ENCODE measurements around the gene INHBE.
A peak's percentile ranks its signal among the peaks of the same experiment; 100 is the strongest.

INHBE gene

GRCh38 chr12:57485695-57486094 lies 30.6 kb downstream of the INHBE start:
- Histone ChIP-seq H3K9ac (ENCODE audit: low read depth, low read length) (no peak overlapping the region), H3K79me2 (ENCODE audit: insufficient read depth, low read length) (peaks cover 29% of the 10 kb centered on the region), H3K27ac (ENCODE audit: low read length) (no peak overlapping the region), H4K20me1 (ENCODE audit: insufficient read depth, low read length) (peaks cover 20% of the 10 kb centered on the region), H3K4me3 (ENCODE audit: low read depth in 1 of 2, low read length in 2 of 2) (no peak overlapping the region), H3K4me1 (ENCODE audit: insufficient read depth, low read length) (peaks cover 28% of the 10 kb centered on the region), H2AFZ (ENCODE audit: low read depth, low read length) (0 out of 2 replicates have a peak overlapping the region, but pooled peaks have one; percentile 6), H3K27me3 (ENCODE audit: insufficient read depth, low read length, poor library complexity) (no peaks in the 10 kb centered on the region), H3K36me3 (ENCODE audit: insufficient read depth, low read length) (peaks cover 22% of the 10 kb centered on the region), H3K9me3 (ENCODE audit: insufficient read depth, low read length, severe bottlenecking) (no peaks in the 10 kb centered on the region), H3K4me2 (ENCODE audit: insufficient read depth, low read length) (no peak overlapping the region)
- DNase-seq: no peak
- no peak for ATAC-seq (ENCODE audit: insufficient read depth, low read depth)
- no peak for TF ChIP-seq CTCF (IDR thresholded peaks at IDR 0.05; ENCODE audit: borderline replicate concordance, extremely low read depth, low read length, poor library complexity, severe bottlenecking)
- no peak for TF ChIP-seq EZH2 (IDR thresholded peaks at IDR 0.05; ENCODE audit: borderline replicate concordance, low read depth, low read length, severe bottlenecking)

GRCh38 chr12:57487055-57487596 lies 32.0 kb downstream of the INHBE start:
- Histone ChIP-seq H3K9ac (ENCODE audit: low read depth, low read length) (peak overlapping the region; percentile 80), H3K4me2 (ENCODE audit: insufficient read depth, low read length) (peak overlapping the region; percentile 92), H3K36me3 (ENCODE audit: insufficient read depth, low read length) (peaks cover 36% of the 10 kb centered on the region), H2AFZ (ENCODE audit: low read depth, low read length) (peak overlapping the region; percentile 67), H3K4me1 (ENCODE audit: insufficient read depth, low read length) (peaks cover 28% of the 10 kb centered on the region), H3K27me3 (ENCODE audit: insufficient read depth, low read length, poor library complexity) (no peaks in the 10 kb centered on the region), H3K27ac (ENCODE audit: low read length) (peak overlapping the region; percentile 70), H3K4me3 (ENCODE audit: low read depth in 1 of 2, low read length in 2 of 2) (peak overlapping the region in 1 of 2 experiments; percentile 83; a peak in 2 of 4 replicates), H4K20me1 (ENCODE audit: insufficient read depth, low read length) (peaks cover 25% of the 10 kb centered on the region), H3K9me3 (ENCODE audit: insufficient read depth, low read length, severe bottlenecking) (no peaks in the 10 kb centered on the region), H3K79me2 (ENCODE audit: insufficient read depth, low read length) (peaks cover 39% of the 10 kb centered on the region)
- ATAC-seq (ENCODE audit: insufficient read depth, low read depth) (no peak; the same call in 2 of the 3 replicates), DNase-seq (no peak)
- no peak for TF ChIP-seq CTCF (IDR thresholded peaks at IDR 0.05; ENCODE audit: borderline replicate concordance, extremely low read depth, low read length, poor library complexity, severe bottlenecking)
- no peak for TF ChIP-seq EZH2 (IDR thresholded peaks at IDR 0.05; ENCODE audit: borderline replicate concordance, low read depth, low read length, severe bottlenecking)

- peak within 1 kb of the TSS; percentile 67 for H2AFZ ChIP-seq (ENCODE audit: low read depth, low read length)
- peaks cover 43% of the 10 kb centered on the region for H3K79me2 ChIP-seq (ENCODE audit: insufficient read depth, low read length)
- ATAC-seq (ENCODE audit: insufficient read depth, low read depth) (peak; percentile 98), DNase-seq (peak; percentile 95)
- peak; percentile 59 for TF ChIP-seq CTCF (IDR thresholded peaks at IDR 0.05; ENCODE audit: borderline replicate concordance, extremely low read depth, low read length, poor library complexity, severe bottlenecking)
- TF ChIP-seq EZH2 (IDR thresholded peaks at IDR 0.05; ENCODE audit: borderline replicate concordance, low read depth, low read length, severe bottlenecking): no peak
- no peaks in the 10 kb centered on the region for H3K27me3 ChIP-seq (ENCODE audit: insufficient read depth, low read length, poor library complexity)
- H3K4me3 ChIP-seq (ENCODE audit: low read depth in 1 of 2, low read length in 2 of 2): peak within 1 kb of the TSS; percentile 83 to 84
- H3K9ac ChIP-seq (ENCODE audit: low read depth, low read length): peak within 1 kb of the TSS; percentile 80
- H3K9me3 ChIP-seq (ENCODE audit: insufficient read depth, low read length, severe bottlenecking): no peaks in the 10 kb centered on the region
- peaks cover 41% of the 10 kb centered on the region for H3K36me3 ChIP-seq (ENCODE audit: insufficient read depth, low read length)
- H3K4me1 ChIP-seq (ENCODE audit: insufficient read depth, low read length): peaks cover 28% of the 10 kb centered on the region
- peak within 1 kb of the TSS; percentile 83 for H3K27ac ChIP-seq (ENCODE audit: low read length)
- H4K20me1 ChIP-seq (ENCODE audit: insufficient read depth, low read length): peaks cover 28% of the 10 kb centered on the region
- peak within 1 kb of the TSS; percentile 92 for H3K4me2 ChIP-seq (ENCODE audit: insufficient read depth, low read length)
These were observed 32.7 kb downstream of the INHBE start, which contains the start of gene MARS1 for GRCh38 chr12:57487597-57488401. TSS of gene MARS1 (plus strand) at chr12:57488068. CDS start at chr12:57488091, 23 bp downstream.
